SK-N-MC (cell line): ENCODE data around the gene FGFR3.
A peak's percentile ranks its signal among the peaks of the same experiment; 100 is the strongest.

Experiments used
- DNase-seq: peaks from one replicate; pipeline ENCODE4 v3.0.0-alpha.2; 2011; ENCODE audit warnings: low read depth, low spot score
- H3K27ac ChIP-seq: fragments of 200-600 bp; sonication (generic); 2 replicates; pipeline ENCODE4 v1.5.1; 2016; ENCODE audit warnings: mixed run types
- H3K36me3 ChIP-seq: fragments of 200-600 bp; sonication (generic); 2 replicates; pipeline ENCODE4 v1.6.1; 2017; ENCODE audit warnings: antibody characterized with exemption, low read length, mixed read lengths; ENCODE audit not compliant: insufficient read depth
- H3K4me3 ChIP-seq: fragments of 200-600 bp; sonication (generic); 2 replicates; pipeline ENCODE4 v1.5.1; 2016
- H3K9ac ChIP-seq: fragments of 200-600 bp; sonication (generic); 2 replicates; pipeline ENCODE4 v1.8.0; 2017; ENCODE audit warnings: mixed run types, mixed read lengths; ENCODE audit not compliant: insufficient read length
- H3K9me3 ChIP-seq: fragments of 200-600 bp; sonication (generic); 2 replicates; pipeline ENCODE4 v1.6.1; 2017; ENCODE audit warnings: low read depth, mild to moderate bottlenecking, antibody characterized with exemption, low read length, moderate library complexity, mixed read lengths
- EZH2 ChIP-seq: fragments of 200-600 bp; sonication (generic); IDR thresholded peaks from one replicate; pipeline ENCODE4 v1.6.1; 2017; ENCODE audit warnings: antibody characterized with exemption
- FOXP2 ChIP-seq: optimal IDR thresholded peaks from 2 replicates; pipeline ENCODE3; 2011; ENCODE audit warnings: mild to moderate bottlenecking, moderate library complexity; ENCODE audit not compliant: insufficient read depth; ENCODE audit errors: extremely low read length, control extremely low read depth
- POLR2AphosphoS5 ChIP-seq: IDR thresholded peaks from 2 replicates; pipeline ENCODE4 v1.6.1; 2012; ENCODE audit warnings: mild to moderate bottlenecking, low read depth, low read length, borderline replicate concordance

The FGFR3 gene

GRCh38 chr4:1786544-1787362 lies 6.3 kb upstream of the FGFR3 start:
- no peak overlapping the region for H3K9ac ChIP-seq
- DNase-seq: no peak
- no peaks in the 10 kb centered on the region for H3K9me3 ChIP-seq
- H3K4me3 ChIP-seq: no peak overlapping the region
- TF ChIP-seq POLR2AphosphoS5 (no peak), FOXP2 (no peak), EZH2 (no peak)
- no peaks in the 10 kb centered on the region for H3K36me3 ChIP-seq
- no peak overlapping the region for H3K27ac ChIP-seq

- no peak for DNase-seq
- peak overlapping the region; percentile 59; the same call in 1 of the 2 replicates for H3K27ac ChIP-seq
- H3K36me3 ChIP-seq: no peaks in the 10 kb centered on the region
- no peaks in the 10 kb centered on the region for H3K9me3 ChIP-seq
- no peak for TF ChIP-seq EZH2
- no peak for TF ChIP-seq POLR2AphosphoS5
- H3K4me3 ChIP-seq: no peak overlapping the region
- H3K9ac ChIP-seq: no peak overlapping the region
Observed at GRCh38 chr4:1787411-1788077, 5.5 kb upstream of the FGFR3 start.

- Histone ChIP-seq H3K4me3 (no peak overlapping the region), H3K36me3 (no peaks in the 10 kb centered on the region), H3K9ac (no peak overlapping the region), H3K9me3 (no peaks in the 10 kb centered on the region), H3K27ac (peak overlapping the region; percentile 59; the same call in 1 of the 2 replicates)
- DNase-seq: no peak
- TF ChIP-seq EZH2 (no peak), FOXP2 (no peak), POLR2AphosphoS5 (no peak)
Observed at GRCh38 chr4:1788254-1788973, 4.7 kb upstream of the FGFR3 start.

- H3K36me3 ChIP-seq: no peaks in the 10 kb centered on the region
- no peak overlapping the region for H3K27ac ChIP-seq
- H3K9me3 ChIP-seq: no peaks in the 10 kb centered on the region
- no peak for DNase-seq
- no peak overlapping the region for H3K9ac ChIP-seq
- TF ChIP-seq POLR2AphosphoS5 (no peak), EZH2 (no peak), FOXP2 (no peak)
- no peak overlapping the region for H3K4me3 ChIP-seq
Observed at GRCh38 chr4:1789552-1789951, 3.5 kb upstream of the FGFR3 start.

GRCh38 chr4:1790005-1790404 lies 3.1 kb upstream of the FGFR3 start:
- TF ChIP-seq FOXP2 (no peak), EZH2 (no peak), POLR2AphosphoS5 (no peak)
- H3K9me3 ChIP-seq: no peaks in the 10 kb centered on the region
- no peaks in the 10 kb centered on the region for H3K36me3 ChIP-seq
- H3K4me3 ChIP-seq: no peak overlapping the region
- no peak overlapping the region for H3K9ac ChIP-seq
- no peak for DNase-seq
- H3K27ac ChIP-seq: no peak overlapping the region

- no peaks in the 10 kb centered on the region for H3K9me3 ChIP-seq
- peak overlapping the region; percentile 61; the same call in 1 of the 2 replicates for H3K4me3 ChIP-seq
- TF ChIP-seq FOXP2: no peak
- no peak for TF ChIP-seq POLR2AphosphoS5
- no peak for TF ChIP-seq EZH2
- no peaks in the 10 kb centered on the region for H3K36me3 ChIP-seq
- no peak overlapping the region for H3K9ac ChIP-seq
- no peak overlapping the region for H3K27ac ChIP-seq
- no peak for DNase-seq
Observed at GRCh38 chr4:1792158-1792831, 798 bp upstream of the FGFR3 start.

- Histone ChIP-seq H3K36me3 (no peaks in the 10 kb centered on the region), H3K9ac (peak overlapping the region; percentile 59), H3K4me3 (peak overlapping the region; percentile 94), H3K27ac (no peak overlapping the region), H3K9me3 (no peaks in the 10 kb centered on the region)
- no peak for DNase-seq
- TF ChIP-seq EZH2 (no peak), POLR2AphosphoS5 (no peak), FOXP2 (no peak)
Observed at GRCh38 chr4:1793496-1793840, 375 bp downstream of the FGFR3 start.

GRCh38 chr4:1793940-1794808 lies 1.1 kb downstream of the FGFR3 start:
- Histone ChIP-seq H3K36me3 (no peaks in the 10 kb centered on the region), H3K27ac (no peak overlapping the region), H3K9ac (peak overlapping the region; percentile 73), H3K4me3 (peak overlapping the region; percentile 94), H3K9me3 (no peaks in the 10 kb centered on the region)
- DNase-seq: no peak
- no peak for TF ChIP-seq EZH2
- TF ChIP-seq FOXP2: no peak
- no peak for TF ChIP-seq POLR2AphosphoS5
